Measurements from ENCODE around the gene RNF149. TPM values are rescaled to one million over a fixed set of nuclear protein-coding genes. Genes with fewer than 3 reads are reported as not detected.
A peak's percentile ranks its signal among the peaks of the same experiment; 100 is the strongest.

The RNF149 gene
- total and polyA plus RNA-seq, 9 of the 15 experiments (the other 6 are each of a cell fraction or from before 2014, with no cell fraction given) = 9.0 to 31.5 (median 22.8) TPM

DNA sequence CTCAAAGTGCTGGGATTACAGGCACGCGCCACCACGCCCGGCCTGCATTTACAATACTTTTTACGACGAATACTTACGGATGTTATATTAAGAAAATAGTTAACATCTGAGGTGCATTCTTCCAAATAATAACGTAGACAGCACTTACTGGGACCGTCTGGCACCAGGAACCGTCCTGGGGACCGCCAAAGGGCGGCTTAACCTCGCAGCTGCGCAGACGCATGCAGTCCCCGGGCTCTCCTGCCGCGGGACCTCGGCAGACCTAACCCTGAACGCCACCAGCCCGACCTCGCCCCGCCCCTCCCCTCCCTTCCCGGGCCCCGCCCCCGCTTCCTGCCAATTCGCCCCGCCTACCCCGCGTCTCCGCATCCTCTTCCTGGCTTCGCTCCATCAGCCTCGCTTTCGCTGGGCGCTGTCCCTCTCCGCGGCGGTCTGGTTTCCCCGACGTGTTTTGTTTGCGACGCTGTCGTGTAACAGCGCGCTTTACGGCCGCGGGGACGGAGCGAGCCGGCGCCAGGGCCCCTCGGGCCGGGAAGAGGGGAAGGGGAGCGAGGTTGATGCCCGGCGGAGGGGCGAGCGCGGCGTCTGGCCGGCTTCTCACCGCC is 56.0 kb downstream of the RNF149 start, which contains the start of gene CNOT11 (continued):
- TF ChIP-seq, protein P1, sequence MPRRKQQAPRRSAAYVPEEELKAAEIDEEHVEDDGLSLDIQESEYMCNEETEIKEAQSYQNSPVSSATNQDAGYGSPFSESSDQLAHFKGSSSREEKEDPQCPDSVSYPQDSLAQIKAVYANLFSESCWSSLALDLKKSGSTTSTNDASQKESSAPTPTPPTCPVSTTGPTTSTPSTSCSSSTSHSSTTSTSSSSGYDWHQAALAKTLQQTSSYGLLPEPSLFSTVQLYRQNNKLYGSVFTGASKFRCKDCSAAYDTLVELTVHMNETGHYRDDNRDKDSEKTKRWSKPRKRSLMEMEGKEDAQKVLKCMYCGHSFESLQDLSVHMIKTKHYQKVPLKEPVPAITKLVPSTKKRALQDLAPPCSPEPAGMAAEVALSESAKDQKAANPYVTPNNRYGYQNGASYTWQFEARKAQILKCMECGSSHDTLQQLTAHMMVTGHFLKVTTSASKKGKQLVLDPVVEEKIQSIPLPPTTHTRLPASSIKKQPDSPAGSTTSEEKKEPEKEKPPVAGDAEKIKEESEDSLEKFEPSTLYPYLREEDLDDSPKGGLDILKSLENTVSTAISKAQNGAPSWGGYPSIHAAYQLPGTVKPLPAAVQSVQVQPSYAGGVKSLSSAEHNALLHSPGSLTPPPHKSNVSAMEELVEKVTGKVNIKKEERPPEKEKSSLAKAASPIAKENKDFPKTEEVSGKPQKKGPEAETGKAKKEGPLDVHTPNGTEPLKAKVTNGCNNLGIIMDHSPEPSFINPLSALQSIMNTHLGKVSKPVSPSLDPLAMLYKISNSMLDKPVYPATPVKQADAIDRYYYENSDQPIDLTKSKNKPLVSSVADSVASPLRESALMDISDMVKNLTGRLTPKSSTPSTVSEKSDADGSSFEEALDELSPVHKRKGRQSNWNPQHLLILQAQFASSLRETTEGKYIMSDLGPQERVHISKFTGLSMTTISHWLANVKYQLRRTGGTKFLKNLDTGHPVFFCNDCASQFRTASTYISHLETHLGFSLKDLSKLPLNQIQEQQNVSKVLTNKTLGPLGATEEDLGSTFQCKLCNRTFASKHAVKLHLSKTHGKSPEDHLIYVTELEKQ (CRISPR knock-in tag; IDR thresholded peaks at IDR 0.05) = no peak
- TF ChIP-seq POLR2A (conservative IDR thresholded peaks at IDR 0.05) (peak; percentile 96), MEIS2 (IDR thresholded peaks at IDR 0.05; ENCODE audit: partially characterized antibody) (peak; percentile 39), CHCHD3 (CRISPR knock-in tag; IDR thresholded peaks at IDR 0.05) (0 out of 2 replicates have a peak, but pooled peaks have one; percentile 49), L3MBTL2 (IDR thresholded peaks at IDR 0.05) (peak; percentile 92), GABPA (tag; conservative IDR thresholded peaks at IDR 0.05; ENCODE audit: low read depth) (peak; percentile 79), GTF2E2 (tag; IDR thresholded peaks at IDR 0.05) (peak; percentile 38; the same call in 1 of the 2 replicates), JUND (IDR thresholded peaks at IDR 0.05; ENCODE audit: borderline replicate concordance, low read depth, low read length) (peak; percentile 44; the same call in 1 of the 2 replicates), JUND (tag; IDR thresholded peaks at IDR 0.05; ENCODE audit: borderline replicate concordance, low read depth, low read length) (no peak; the same call in 2 of the 3 replicates), KDM5B (IDR thresholded peaks at IDR 0.05; ENCODE audit: insufficient replicate concordance, low read depth, low read length) (peak; percentile 95), ATF7 (IDR thresholded peaks at IDR 0.05) (0 out of 2 replicates have a peak, but pooled peaks have one; percentile 10), ZKSCAN1 (IDR thresholded peaks at IDR 0.05; ENCODE audit: low read depth, low read length) (no peak), ARNT (IDR thresholded peaks at IDR 0.05) (peak in 1 of 2 experiments; percentile 56; a peak in 1 of 4 replicates), POLR2B (IDR thresholded peaks at IDR 0.05; ENCODE audit: low read depth, partially characterized antibody) (peak; percentile 89), PML (IDR thresholded peaks at IDR 0.05; ENCODE audit: low read length) (peak; percentile 51; the same call in 1 of the 2 replicates), NFIC (IDR thresholded peaks at IDR 0.05) (peak; percentile 91), GTF2A2 (tag; IDR thresholded peaks at IDR 0.05) (no peak), RCOR1 (IDR thresholded peaks at IDR 0.05; ENCODE audit: borderline replicate concordance in 1 of 2, low read depth in 2 of 2, low read length in 2 of 2) (peak in 1 of 2 experiments; percentile 55; a peak in 1 of 4 replicates), RBFOX2 (IDR thresholded peaks at IDR 0.05; ENCODE audit: low read depth, low read length) (peak; percentile 88)
- TF ChIP-seq, protein P2, sequence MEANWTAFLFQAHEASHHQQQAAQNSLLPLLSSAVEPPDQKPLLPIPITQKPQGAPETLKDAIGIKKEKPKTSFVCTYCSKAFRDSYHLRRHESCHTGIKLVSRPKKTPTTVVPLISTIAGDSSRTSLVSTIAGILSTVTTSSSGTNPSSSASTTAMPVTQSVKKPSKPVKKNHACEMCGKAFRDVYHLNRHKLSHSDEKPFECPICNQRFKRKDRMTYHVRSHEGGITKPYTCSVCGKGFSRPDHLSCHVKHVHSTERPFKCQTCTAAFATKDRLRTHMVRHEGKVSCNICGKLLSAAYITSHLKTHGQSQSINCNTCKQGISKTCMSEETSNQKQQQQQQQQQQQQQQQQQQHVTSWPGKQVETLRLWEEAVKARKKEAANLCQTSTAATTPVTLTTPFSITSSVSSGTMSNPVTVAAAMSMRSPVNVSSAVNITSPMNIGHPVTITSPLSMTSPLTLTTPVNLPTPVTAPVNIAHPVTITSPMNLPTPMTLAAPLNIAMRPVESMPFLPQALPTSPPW (CRISPR knock-in tag; IDR thresholded peaks at IDR 0.05) = peak; percentile 86
- TF ChIP-seq, protein P3, sequence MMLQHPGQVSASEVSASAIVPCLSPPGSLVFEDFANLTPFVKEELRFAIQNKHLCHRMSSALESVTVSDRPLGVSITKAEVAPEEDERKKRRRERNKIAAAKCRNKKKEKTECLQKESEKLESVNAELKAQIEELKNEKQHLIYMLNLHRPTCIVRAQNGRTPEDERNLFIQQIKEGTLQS (IDR thresholded peaks at IDR 0.05) = no peak
- TF ChIP-seq, protein P3 (CRISPR knock-in tag; conservative IDR thresholded peaks at IDR 0.05) = peak; percentile 64; the same call in 1 of the 2 replicates
- TF ChIP-seq, protein P4, sequence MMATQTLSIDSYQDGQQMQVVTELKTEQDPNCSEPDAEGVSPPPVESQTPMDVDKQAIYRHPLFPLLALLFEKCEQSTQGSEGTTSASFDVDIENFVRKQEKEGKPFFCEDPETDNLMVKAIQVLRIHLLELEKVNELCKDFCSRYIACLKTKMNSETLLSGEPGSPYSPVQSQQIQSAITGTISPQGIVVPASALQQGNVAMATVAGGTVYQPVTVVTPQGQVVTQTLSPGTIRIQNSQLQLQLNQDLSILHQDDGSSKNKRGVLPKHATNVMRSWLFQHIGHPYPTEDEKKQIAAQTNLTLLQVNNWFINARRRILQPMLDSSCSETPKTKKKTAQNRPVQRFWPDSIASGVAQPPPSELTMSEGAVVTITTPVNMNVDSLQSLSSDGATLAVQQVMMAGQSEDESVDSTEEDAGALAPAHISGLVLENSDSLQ (IDR thresholded peaks at IDR 0.05) = peak; percentile 80
